Body of pancreas (tissue), 4 donors: ENCODE results near the gene TRIM3. TPM values are rescaled to one million over a fixed set of nuclear protein-coding genes. Genes with fewer than 3 reads are reported as not detected.

ENCODE experiments used
- ATAC-seq: fragments of 150-250 bp; one replicate; pipeline ENCODE4 v1.9.1; 2016
- DNase-seq, 4 donors: peaks; one replicate each; pipeline ENCODE4 v3.0.0-alpha.2; 2019
- H3K27ac ChIP-seq, 4 donors: fragments of 200-600 bp; sonication (generic); 1 replicate in 3 of 4; 2 replicates in 1 of 4; pipeline versions ENCODE4 v1.5.1 to v1.6.1; 2016 to 2019; ENCODE audit warnings: mild to moderate bottlenecking in 1 of 4, mixed read lengths in 1 of 4, moderate library complexity in 1 of 4
- H3K27me3 ChIP-seq, 2 donors: fragments of 200-600 bp; sonication (generic); one replicate each; pipeline ENCODE4 v1.6.0; 2016; ENCODE audit warnings: mild to moderate bottlenecking in 1 of 2
- H3K36me3 ChIP-seq, 2 donors: fragments of 200-600 bp; sonication (generic); replicated peaks in 1 of 2; 2 replicates each; pipeline ENCODE4 v1.5.1; 2016; ENCODE audit warnings: low read depth in 2 of 2; ENCODE audit not compliant: insufficient read depth in 1 of 2
- H3K4me1 ChIP-seq: fragments of 200-600 bp; sonication (generic); one replicate; pipeline ENCODE4 v1.6.0; 2016
- H3K4me3 ChIP-seq, 2 donors: fragments of 200-600 bp; sonication (generic); 1 replicate in 1 of 2; 2 replicates in 1 of 2; pipeline ENCODE4 v1.5.1; 2016 to 2019
- H3K9me3 ChIP-seq, 3 donors: fragments of 200-600 bp; sonication (generic); 1 replicate in 2 of 3; 2 replicates in 1 of 3; pipeline ENCODE4 v1.5.1; 2016
- POLR2A ChIP-seq, 3 donors: fragments of 450-650 bp; IDR thresholded peaks; one replicate each; pipeline ENCODE4 v1.6.1; 2016; ENCODE audit warnings: antibody characterized with exemption in 3 of 3, mild to moderate bottlenecking in 2 of 3
- WGBS, 2 donors: methylation state at CpG; one replicate each; pipeline ENCODE4 v1.1.5; 2017; 5-methylcytosine and 5-hydroxymethylcytosine counted together
- intact Hi-C: fragments of 100-400 bp; cut with DNase I; formaldehyde crosslinking; loops from one replicate; pipeline ENCODE4 v1.15.1; 2023
- total RNA-seq, 2 donors: library from RNA; depleted of rRNA; stranded (reverse); fragments of >200 nt; gene quantifications; one replicate each; pipeline ENCODE4 v1.1.0, GENCODE V29; 2016
- TF ChIP-seq, protein P1 (sequence below), 7 experiments: fragments of 450-650 bp in 4 of 7; fragments of 200-600 bp in 3 of 7; sonication (generic) in 3 of 7; IDR thresholded peaks; one replicate each; pipeline ENCODE4 v1.5.1; 2016 to 2019; ENCODE audit warnings: antibody characterized with exemption in 7 of 7

The TRIM3 gene
- total RNA-seq, 2 donors from 2014 or later: 22.1 to 24.9 TPM

- H3K36me3 ChIP-seq: no peaks in the 10 kb centered on the region
- WGBS, 2 donors: 60 to 89% methylated on average over 7 of the region's 7 CpGs
- H3K27ac ChIP-seq: no peak overlapping the region
- no peak overlapping the region for H3K4me3 ChIP-seq
- H3K9me3 ChIP-seq: no peaks in the 10 kb centered on the region
- H3K4me1 ChIP-seq: no peaks in the 10 kb centered on the region
- DNase-seq (no peak), ATAC-seq (no peak)
- TF ChIP-seq, protein P1, sequence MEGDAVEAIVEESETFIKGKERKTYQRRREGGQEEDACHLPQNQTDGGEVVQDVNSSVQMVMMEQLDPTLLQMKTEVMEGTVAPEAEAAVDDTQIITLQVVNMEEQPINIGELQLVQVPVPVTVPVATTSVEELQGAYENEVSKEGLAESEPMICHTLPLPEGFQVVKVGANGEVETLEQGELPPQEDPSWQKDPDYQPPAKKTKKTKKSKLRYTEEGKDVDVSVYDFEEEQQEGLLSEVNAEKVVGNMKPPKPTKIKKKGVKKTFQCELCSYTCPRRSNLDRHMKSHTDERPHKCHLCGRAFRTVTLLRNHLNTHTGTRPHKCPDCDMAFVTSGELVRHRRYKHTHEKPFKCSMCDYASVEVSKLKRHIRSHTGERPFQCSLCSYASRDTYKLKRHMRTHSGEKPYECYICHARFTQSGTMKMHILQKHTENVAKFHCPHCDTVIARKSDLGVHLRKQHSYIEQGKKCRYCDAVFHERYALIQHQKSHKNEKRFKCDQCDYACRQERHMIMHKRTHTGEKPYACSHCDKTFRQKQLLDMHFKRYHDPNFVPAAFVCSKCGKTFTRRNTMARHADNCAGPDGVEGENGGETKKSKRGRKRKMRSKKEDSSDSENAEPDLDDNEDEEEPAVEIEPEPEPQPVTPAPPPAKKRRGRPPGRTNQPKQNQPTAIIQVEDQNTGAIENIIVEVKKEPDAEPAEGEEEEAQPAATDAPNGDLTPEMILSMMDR (IDR thresholded peaks at IDR 0.05): no peak
- no peak for TF ChIP-seq POLR2A (IDR thresholded peaks at IDR 0.05)
- intact Hi-C loops: no loop called here
- H3K27me3 ChIP-seq: no peaks in the 10 kb centered on the region
These were observed 71.2 kb downstream of the TRIM3 start for GRCh38 chr11:6402561-6402981.

- DNase-seq (no peak), ATAC-seq (no peak)
- Histone ChIP-seq H3K36me3 (no peaks in the 10 kb centered on the region), H3K4me1 (no peaks in the 10 kb centered on the region), H3K9me3 (no peaks in the 10 kb centered on the region), H3K27me3 (no peaks in the 10 kb centered on the region), H3K27ac (no peak overlapping the region), H3K4me3 (no peak overlapping the region)
- WGBS, 2 donors: 79 to 80% methylated on average over 8 to 12 of the region's 12 CpGs
- TF ChIP-seq POLR2A (IDR thresholded peaks at IDR 0.05): no peak
- TF ChIP-seq, protein P1 (IDR thresholded peaks at IDR 0.05): no peak
- intact Hi-C loops: no loop called here
These were observed 71.7 kb downstream of the TRIM3 start for GRCh38 chr11:6402061-6402470.

DNA sequence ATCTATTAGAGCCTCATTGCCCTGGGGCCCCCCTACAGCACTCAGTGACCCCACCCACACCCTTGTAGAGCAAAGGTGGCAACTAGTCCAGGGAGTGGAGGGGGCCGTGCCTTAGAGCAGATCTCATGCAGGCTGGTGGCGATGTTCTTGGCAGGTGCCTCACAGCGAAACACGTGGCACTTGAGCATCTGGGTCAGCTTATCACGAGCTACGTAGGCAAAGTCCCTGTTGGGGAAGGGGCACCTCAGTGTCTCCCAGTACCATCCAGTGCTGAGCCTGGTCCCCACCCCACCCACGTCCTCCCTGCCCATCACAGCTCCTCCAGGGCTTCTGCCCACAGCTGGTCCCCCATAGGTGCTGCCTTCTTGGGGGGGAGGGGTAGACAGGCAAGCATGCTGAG, 72.3 kb downstream of the TRIM3 start:
- 74% methylated on average over 7 of the region's 7 CpGs; no CpG with 5 or more reads in 1 of the 2 donors for WGBS, 2 donors
- DNase-seq: no peak
- Histone ChIP-seq H3K36me3 (no peaks in the 10 kb centered on the region), H3K27ac (no peak overlapping the region), H3K27me3 (no peaks in the 10 kb centered on the region), H3K9me3 (no peaks in the 10 kb centered on the region), H3K4me3 (no peak overlapping the region), H3K4me1 (no peaks in the 10 kb centered on the region)
- intact Hi-C loops: no loop called here
- ATAC-seq: no peak
- no peak for TF ChIP-seq POLR2A (IDR thresholded peaks at IDR 0.05)
- TF ChIP-seq, protein P1 (IDR thresholded peaks at IDR 0.05): no peak

- whole genome bisulfite sequencing, 2 donors: 93 to 96% methylated on average over 15 of the region's 15 CpGs
- intact Hi-C loops: no loop called here
- H3K36me3 ChIP-seq: no peaks in the 10 kb centered on the region
These were observed 73.1 kb downstream of the TRIM3 start for GRCh38 chr11:6400431-6401345.

More at GRCh38 chr11:6400431-6401345, 73.1 kb downstream of the TRIM3 start:
- no peak for ATAC-seq
- Histone ChIP-seq H3K27ac (no peak overlapping the region), H3K9me3 (no peaks in the 10 kb centered on the region), H3K4me1 (no peaks in the 10 kb centered on the region), H3K4me3 (no peak overlapping the region), H3K27me3 (no peaks in the 10 kb centered on the region)
- DNase-seq: no peak
- TF ChIP-seq POLR2A (IDR thresholded peaks at IDR 0.05): no peak
- TF ChIP-seq, protein P1 (IDR thresholded peaks at IDR 0.05): no peak

Other genes with a start within 250 kb of the TRIM3 start
- gene FHIP1B, start 239.3 kb downstream of the TRIM3 start, total RNA-seq: 10 to 100 TPM; 31.9 to 54.7 TPM
- gene CNGA4, start 234.9 kb downstream of the TRIM3 start, total RNA-seq: not detected
- 1 to 10 TPM; 1.0 to 3.3 TPM for gene CCKBR, start 214.1 kb downstream of the TRIM3 start, total RNA-seq
- gene CAVIN3, start 153.4 kb downstream of the TRIM3 start, total RNA-seq: 10 to 100 TPM; 47.7 to 76.5 TPM
- 10 to 100 TPM; 17.1 to 29.7 TPM for gene SMPD1, start 83.5 kb downstream of the TRIM3 start, total RNA-seq
- gene APBB1, start 54.8 kb downstream of the TRIM3 start, total RNA-seq: 10 to 100 TPM; 25.4 to 48.5 TPM
- 1 to 10 TPM in 1 of 2 donors, not detected in 1; 1.3 TPM for gene HPX, start 33.0 kb downstream of the TRIM3 start, total RNA-seq
- gene ARFIP2, start 7.4 kb upstream of the TRIM3 start, total RNA-seq: 10 to 100 TPM; 47.2 to 82.7 TPM
- 10 to 100 TPM; 17.1 to 22.3 TPM for gene TIMM10B, start 7.6 kb upstream of the TRIM3 start, total RNA-seq
- 10 to 100 TPM; 14.5 to 19.1 TPM for gene DNHD1, start 23.3 kb upstream of the TRIM3 start, total RNA-seq
- gene RRP8, start 129.7 kb upstream of the TRIM3 start, total RNA-seq: 1 to 10 TPM; 5.4 to 8.9 TPM
- gene ILK, start 129.8 kb upstream of the TRIM3 start, total RNA-seq: 100 to 1,000 TPM in 1 of 2 donors, 10 to 100 TPM in 1; 82.8 to 137 TPM
- 100 to 1,000 TPM; 115 to 215 TPM for gene TAF10, start 138.3 kb upstream of the TRIM3 start, total RNA-seq
- 10 to 100 TPM; 20.8 TPM for gene TPP1, start 145.5 kb upstream of the TRIM3 start, total RNA-seq
- 10 to 100 TPM in 1 of 2 donors, 1 to 10 TPM in 1; 6.0 to 10.9 TPM for gene DCHS1, start 181.9 kb upstream of the TRIM3 start, total RNA-seq
- 100 to 1,000 TPM in 1 of 2 donors, 10 to 100 TPM in 1; 19.4 to 263 TPM for gene MRPL17, start 209.4 kb upstream of the TRIM3 start, total RNA-seq